GM21423 (cell line): ENCODE results near the gene S100A7A.

ENCODE experiments used
- ATAC-seq: cut with Tn5 transposase; IDR thresholded peaks from one replicate; pipeline ENCODE4 v1.9.1; 2021; ENCODE audit warnings: mild to moderate bottlenecking, moderate library complexity; ENCODE audit not compliant: unreplicated experiment

The S100A7A gene

GRCh38 chr1:153415850-153416570 is at the start of gene S100A7A:
TSS of gene S100A7A (plus strand) at chr1:153416520. CDS start at chr1:153418083, 1,563 bp downstream.
- ATAC-seq = no peak

DNA sequence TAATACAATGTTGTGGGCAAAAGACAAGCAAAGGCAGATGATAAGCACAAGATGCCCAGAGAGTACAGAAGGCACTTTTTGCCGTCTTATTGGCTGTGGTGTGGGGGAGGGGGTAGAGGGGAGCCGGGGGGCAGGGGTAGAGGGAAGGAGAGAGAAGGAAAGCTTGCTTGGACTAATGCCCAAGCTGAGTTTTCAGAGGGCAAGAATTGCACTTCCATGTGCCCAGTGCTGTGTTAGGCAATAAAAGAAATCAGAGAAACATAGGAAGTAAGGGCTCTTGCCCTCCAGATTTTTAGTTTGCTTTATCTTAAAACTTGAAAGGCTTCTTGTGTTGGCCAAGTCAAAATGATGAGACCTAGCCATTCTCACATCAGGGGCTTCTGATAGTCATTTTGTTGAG is 49.2 kb upstream of the S100A7A start:
- no peak for ATAC-seq

GRCh38 chr1:153368495-153368894 is 47.8 kb upstream of the S100A7A start:
- no peak for ATAC-seq

DNA sequence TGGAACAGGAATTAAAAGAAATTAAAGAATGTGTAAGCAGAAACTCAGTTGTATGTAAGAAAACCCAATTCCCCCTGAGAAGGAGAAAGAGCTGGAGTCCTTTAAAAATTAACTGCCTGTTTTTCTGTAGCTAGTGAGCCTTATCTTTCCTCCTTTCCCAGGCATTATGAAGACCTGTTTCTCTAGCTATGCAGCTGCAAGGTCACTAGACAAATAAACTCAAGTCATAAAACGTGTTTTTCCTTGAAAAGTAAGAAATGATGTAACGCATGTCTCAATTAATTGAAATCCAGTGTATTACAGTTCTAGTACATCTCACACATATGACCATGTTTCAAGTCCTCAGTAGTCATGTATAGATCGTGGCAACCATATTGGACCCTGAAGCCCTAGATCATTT is 46.2 kb upstream of the S100A7A start:
- no peak for ATAC-seq

DNA sequence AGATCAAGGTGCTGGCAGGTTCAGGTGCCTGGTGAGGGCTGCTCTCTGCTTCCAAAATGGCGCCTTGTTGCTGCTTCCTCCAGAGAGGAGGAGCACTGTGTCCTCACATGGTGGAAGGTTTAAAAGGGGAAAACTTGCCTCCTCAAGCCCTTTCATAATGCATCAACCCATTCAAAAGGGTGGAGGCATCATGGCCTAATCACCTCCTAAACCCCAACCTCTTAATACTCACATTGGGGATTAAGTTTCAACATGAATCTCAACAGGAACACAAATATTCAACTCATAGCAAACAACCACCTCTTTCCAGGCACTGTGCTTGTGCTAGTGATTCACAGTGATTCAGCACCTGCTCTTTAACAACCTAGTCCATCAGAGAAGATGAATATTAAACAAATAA is 45.1 kb upstream of the S100A7A start:
- no peak for ATAC-seq

- no peak for ATAC-seq
These were observed 43.7 kb upstream of the S100A7A start for GRCh38 chr1:153372571-153372970.

- no peak for ATAC-seq
These were observed 42.2 kb upstream of the S100A7A start for GRCh38 chr1:153374071-153374470.

GRCh38 chr1:153375511-153375910 is 40.8 kb upstream of the S100A7A start, which contains the start of gene S100A12:
TSS of gene S100A12 (minus strand) at chr1:153375621. CDS start at chr1:153374592, 1,029 bp downstream.
- no peak for ATAC-seq

GRCh38 chr1:153379591-153379990 is 36.7 kb upstream of the S100A7A start:
- ATAC-seq = no peak

GRCh38 chr1:153380711-153381110 is 35.6 kb upstream of the S100A7A start:
- no peak for ATAC-seq

DNA sequence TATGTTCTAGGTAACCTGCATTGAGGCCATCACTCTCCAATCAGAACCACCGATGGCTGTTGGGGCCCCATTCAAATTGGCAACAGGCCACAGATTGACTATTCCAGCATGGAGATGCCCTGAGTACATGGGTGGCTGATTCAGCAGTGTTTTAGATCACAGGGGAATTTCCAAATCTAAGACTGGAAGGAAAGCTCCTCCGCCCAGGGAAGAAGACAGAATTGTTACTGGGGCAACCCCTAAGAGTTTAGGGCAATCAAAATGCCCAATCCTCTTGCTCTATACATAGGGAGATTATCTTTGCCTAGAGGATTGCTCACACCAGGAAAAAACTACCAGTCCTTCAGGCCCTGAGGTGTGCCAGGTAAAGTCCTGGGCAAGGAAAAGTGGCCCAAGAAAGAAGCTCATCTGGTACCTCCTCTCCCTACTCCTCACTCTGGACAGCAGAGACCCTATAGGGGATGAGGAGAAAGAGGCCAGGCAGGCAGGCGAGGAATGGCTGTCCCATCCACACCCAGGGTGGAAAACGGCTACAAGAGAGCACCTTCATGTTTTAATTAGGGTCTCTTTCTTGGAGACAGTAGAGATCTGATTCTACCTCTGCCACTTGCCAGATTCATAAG is 31.3 kb upstream of the S100A7A start:
- no peak for ATAC-seq

DNA sequence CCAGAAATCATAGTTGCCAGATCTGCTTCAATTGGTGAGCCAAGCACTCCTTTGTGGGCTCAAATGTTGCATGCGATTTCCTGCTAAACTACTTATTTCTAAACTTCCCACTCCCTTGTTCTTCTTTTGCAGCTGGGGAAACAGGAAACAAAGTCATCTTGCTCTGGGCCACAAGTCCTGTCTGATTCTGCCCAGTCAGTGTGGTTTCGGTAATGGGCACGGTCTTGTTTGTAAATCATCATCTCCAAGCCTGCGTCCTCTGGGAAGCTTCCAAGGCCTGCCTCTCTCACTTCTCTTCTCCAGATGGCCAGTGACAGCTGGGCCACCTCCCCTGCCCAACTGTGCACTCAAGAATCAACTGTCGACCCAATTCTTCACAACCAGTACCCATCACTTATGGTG is 29.8 kb upstream of the S100A7A start:
- ATAC-seq = no peak

DNA sequence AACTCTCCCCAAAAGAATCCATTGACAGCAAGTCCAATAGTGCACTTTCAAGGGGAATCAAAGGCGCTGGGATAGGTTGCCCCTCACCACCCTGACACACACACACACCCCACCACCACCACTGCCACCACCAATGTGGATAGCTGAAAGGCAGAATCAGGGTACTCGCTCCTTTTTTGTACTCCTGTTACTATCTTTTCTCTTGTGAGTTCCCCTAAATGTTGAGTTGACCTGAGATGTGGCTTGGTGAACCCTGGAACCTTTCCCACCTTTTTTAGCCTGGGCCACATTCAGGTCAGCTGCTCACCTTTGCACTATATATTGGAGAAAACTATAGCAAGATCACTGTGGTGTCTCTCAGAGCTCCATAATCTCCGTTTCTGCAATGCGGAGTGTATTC is 29.3 kb upstream of the S100A7A start:
- no peak for ATAC-seq

DNA sequence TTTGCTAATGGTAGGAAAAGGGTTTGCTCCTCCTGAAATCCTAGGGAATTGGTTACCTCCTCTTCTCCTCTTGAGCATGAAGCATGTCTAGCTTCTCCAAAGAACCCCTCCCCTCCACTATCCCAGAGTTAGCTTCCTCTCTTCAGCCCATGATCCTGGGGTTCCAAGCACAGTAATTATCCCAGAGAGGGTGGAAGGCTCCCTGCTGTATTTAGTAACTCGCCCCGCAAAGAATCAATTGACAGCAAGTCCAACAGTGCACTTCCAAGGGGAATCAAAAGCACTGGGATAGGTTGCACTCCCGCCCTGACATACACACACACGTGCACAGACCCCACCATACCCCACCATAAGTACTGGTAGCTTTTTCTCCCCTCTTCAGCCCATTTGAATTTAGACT is 28.5 kb upstream of the S100A7A start:
- no peak for ATAC-seq

DNA sequence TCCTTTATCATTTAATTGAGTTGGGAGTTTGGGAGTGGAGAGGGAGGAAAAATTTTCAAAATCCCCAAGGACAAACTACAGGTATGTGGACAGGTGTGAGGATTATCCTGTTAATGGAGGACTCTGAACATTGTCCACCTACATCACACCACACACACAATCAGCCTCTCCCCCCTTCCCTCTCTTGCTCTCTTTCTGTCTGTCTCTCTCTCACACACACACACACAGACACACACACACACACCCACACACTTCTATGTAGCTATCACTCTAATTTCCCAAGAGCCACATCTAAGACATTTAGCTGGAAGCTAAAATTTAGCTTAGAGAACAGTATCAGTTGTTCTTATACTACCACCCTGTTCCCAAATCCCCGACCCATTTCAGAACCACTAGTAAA is 26.9 kb upstream of the S100A7A start:
- ATAC-seq = no peak

DNA sequence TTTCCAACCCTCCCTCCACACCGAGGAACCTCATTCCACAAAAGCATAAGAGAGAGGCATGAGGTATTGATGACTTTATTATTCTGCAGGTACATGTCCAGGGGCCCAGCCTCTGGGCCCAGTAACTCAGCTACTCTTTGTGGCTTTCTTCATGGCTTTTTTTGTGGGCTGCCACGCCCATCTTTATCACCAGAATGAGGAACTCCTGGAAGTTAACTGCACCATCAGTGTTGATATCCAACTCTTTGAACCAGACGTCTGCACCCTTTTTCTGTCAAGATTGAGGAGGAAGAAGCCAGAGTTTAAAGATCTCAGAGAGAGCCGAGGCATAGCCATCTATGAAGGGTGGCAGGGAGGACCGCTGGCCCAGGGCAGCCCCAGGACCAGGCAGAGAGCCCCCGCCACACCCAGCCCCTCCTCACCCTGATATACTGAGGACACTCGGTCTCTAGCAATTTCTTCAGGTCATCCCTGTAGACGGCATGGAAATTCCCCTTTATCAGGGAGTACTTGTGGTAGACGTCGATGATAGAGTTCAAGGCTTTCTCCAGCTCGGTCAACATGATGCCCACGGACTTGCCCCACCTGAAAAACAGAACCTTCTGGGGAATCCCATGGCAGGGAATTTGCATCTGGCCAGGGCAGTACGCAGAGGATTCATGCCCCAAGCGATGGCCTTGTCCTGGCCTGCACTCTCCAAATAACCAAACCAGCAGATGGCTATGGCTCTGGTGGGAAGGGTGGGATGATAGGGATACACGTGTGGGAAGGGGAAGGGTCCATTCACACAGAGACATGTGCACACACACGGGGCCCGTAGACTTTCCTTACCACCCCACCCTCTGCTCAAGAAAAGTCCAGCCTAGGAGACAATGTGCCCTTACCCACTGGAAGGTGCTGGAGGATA is 26.1 kb upstream of the S100A7A start:
- ATAC-seq = no peak

GRCh38 chr1:153390938-153391710 is 25.2 kb upstream of the S100A7A start, which contains the start of gene S100A8:
TSS of gene S100A8 (minus strand) at chr1:153391073. CDS start at chr1:153390535, 538 bp downstream.
- no peak for ATAC-seq

DNA sequence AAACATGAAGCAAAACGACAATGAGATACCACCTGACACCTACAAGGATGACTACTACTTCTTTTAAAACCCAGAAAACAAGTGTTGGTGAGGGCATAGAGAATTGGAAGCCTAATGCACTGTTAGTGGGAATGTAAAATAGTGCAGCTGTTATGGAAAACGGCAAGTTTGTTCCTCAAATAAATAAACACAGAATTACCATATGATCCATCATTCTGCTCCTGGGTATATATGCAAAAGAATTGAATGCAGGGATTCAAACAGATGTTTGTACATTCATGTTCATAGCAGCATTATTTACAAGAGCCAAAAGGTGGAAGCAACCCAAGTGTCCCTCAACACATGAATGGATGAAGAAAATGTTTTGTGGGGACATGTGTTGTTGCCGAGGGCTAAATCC is 24.1 kb upstream of the S100A7A start:
- no peak for ATAC-seq

DNA sequence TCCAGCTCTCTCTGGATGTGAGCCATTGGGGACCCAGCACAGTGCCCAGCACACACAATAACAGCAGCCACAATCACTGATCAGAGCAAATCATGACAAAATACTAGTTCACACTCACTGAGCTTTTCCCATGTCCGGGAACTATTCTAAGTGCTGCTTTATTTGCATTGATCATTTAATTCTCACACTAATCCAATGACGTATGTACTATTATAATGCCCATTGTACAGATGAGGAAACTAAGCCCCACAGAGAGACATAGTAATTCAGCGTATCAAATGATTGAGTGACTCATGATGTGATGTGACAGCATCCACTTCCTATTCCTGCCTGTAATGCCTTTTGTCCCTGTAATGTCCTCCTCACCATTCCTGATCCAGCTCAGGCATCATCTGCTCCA is 23.5 kb upstream of the S100A7A start:
- no peak for ATAC-seq

- ATAC-seq = no peak
These were observed 22.4 kb upstream of the S100A7A start for GRCh38 chr1:153393926-153394325.

DNA sequence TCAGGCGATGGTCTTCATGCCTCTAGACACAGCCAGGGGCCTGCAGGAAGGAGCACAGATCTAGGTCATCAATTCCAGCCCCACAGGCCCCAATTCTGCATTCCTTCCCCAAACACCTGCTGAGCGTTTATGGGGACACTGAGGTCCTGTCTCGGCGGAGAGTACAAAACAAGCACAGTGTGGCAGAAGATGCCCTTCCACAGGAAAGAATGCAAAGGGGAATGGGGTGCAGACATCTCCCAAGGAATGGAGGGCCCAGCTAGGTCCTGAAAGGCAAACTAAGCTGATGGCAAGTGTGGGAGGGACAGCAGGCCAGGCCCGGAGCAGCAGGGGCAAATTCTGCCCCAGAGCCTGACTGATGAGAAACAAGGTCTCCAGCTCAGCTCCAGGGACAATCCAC is 21.9 kb upstream of the S100A7A start:
- ATAC-seq = no peak
